ENCODE results near the gene ABLIM2.

The ABLIM2 gene

GRCh38 chr4:8192748-8193738 lies 34.4 kb upstream of the ABLIM2 start:
- DNase-seq = no peak

- no peak for DNase-seq
Observed at GRCh38 chr4:8191136-8191747, 32.6 kb upstream of the ABLIM2 start.

GRCh38 chr4:8189551-8190466 lies 31.2 kb upstream of the ABLIM2 start:
- no peak for DNase-seq

GRCh38 chr4:8188743-8189550 lies 30.3 kb upstream of the ABLIM2 start:
- DNase-seq = no peak

- DNase-seq = no peak
Observed at GRCh38 chr4:8188085-8188484, 29.5 kb upstream of the ABLIM2 start.

GRCh38 chr4:8185930-8186329 lies 27.3 kb upstream of the ABLIM2 start:
- no peak for DNase-seq

- no peak for DNase-seq
Observed at GRCh38 chr4:8185295-8185694, 26.7 kb upstream of the ABLIM2 start.

GRCh38 chr4:8184061-8184460 lies 25.4 kb upstream of the ABLIM2 start:
- DNase-seq = no peak

GRCh38 chr4:8182858-8183725 lies 24.5 kb upstream of the ABLIM2 start:
- no peak for DNase-seq

- no peak for DNase-seq
Observed at GRCh38 chr4:8182294-8182693, 23.7 kb upstream of the ABLIM2 start.

- DNase-seq = no peak
Observed at GRCh38 chr4:8181844-8182243, 23.2 kb upstream of the ABLIM2 start.

- DNase-seq = no peak
Observed at GRCh38 chr4:8181119-8181518, 22.5 kb upstream of the ABLIM2 start.

- no peak for DNase-seq
Observed at GRCh38 chr4:8180310-8181093, 21.9 kb upstream of the ABLIM2 start.

GRCh38 chr4:8179771-8180170 lies 21.2 kb upstream of the ABLIM2 start:
- DNase-seq = no peak

GRCh38 chr4:8179074-8179473 lies 20.5 kb upstream of the ABLIM2 start:
- DNase-seq = no peak

- DNase-seq = no peak
Observed at GRCh38 chr4:8177956-8178355, 19.3 kb upstream of the ABLIM2 start.

- no peak for DNase-seq
Observed at GRCh38 chr4:8177552-8177951, 18.9 kb upstream of the ABLIM2 start.

- DNase-seq = no peak
Observed at GRCh38 chr4:8176547-8177399, 18.2 kb upstream of the ABLIM2 start.

GRCh38 chr4:8175686-8176085 lies 17.1 kb upstream of the ABLIM2 start:
- DNase-seq = no peak

All from stimulated activated CD4-positive, alpha-beta T cell treated with anti-CD3 and anti-CD28 coated beads, Interleukin-4, amount 100 ng/mL, for 1 hour (primary cell).